ENCODE results near the gene GNAT3. TPM values are rescaled to one million over a fixed set of nuclear protein-coding genes. Genes with fewer than 3 reads are reported as not detected.

GNAT3 gene
- total RNA-seq, 1 experiment from 2014 or later: not detected

GRCh38 chr7:80508440-80508839 lies 3.4 kb downstream of the GNAT3 start:
- no peak for DNase-seq (ENCODE audit: low spot score)
- in situ Hi-C loops (cut with HindIII; ENCODE audit: low sequenced_read_pairs): no loop called here

GRCh38 chr7:80505900-80506500 lies 5.9 kb downstream of the GNAT3 start:
- DNase-seq (ENCODE audit: low spot score): no peak
- in situ Hi-C loops (cut with HindIII; ENCODE audit: low sequenced_read_pairs): no loop called here

GRCh38 chr7:80500325-80500724 lies 11.5 kb downstream of the GNAT3 start:
- in situ Hi-C loops (cut with HindIII; ENCODE audit: low sequenced_read_pairs): no loop called here
- DNase-seq (ENCODE audit: low spot score): no peak

GRCh38 chr7:80499350-80499953 lies 12.4 kb downstream of the GNAT3 start:
- no peak for DNase-seq (ENCODE audit: low spot score)

GRCh38 chr7:80498481-80499349 lies 13.1 kb downstream of the GNAT3 start:
- in situ Hi-C loops (cut with HindIII; ENCODE audit: low sequenced_read_pairs): no loop called here
- DNase-seq (ENCODE audit: low spot score): no peak

More at GRCh38 chr7:80499350-80499953, 12.4 kb downstream of the GNAT3 start:
- in situ Hi-C loops (cut with HindIII; ENCODE audit: low sequenced_read_pairs): no loop called here

GRCh38 chr7:80496586-80496985 lies 15.3 kb downstream of the GNAT3 start:
- in situ Hi-C loops (cut with HindIII; ENCODE audit: low sequenced_read_pairs): no loop called here
- no peak for DNase-seq (ENCODE audit: low spot score)

- DNase-seq (ENCODE audit: low spot score): no peak
- in situ Hi-C loops (cut with HindIII; ENCODE audit: low sequenced_read_pairs): no loop called here
Measured at GRCh38 chr7:80493121-80493849, 18.6 kb downstream of the GNAT3 start.

- no peak for DNase-seq (ENCODE audit: low spot score)
- in situ Hi-C loops (cut with HindIII; ENCODE audit: low sequenced_read_pairs): no loop called here
Measured at GRCh38 chr7:80491462-80491861, 20.4 kb downstream of the GNAT3 start.

GRCh38 chr7:80488851-80489370 lies 23.0 kb downstream of the GNAT3 start:
- no peak for DNase-seq (ENCODE audit: low spot score)
- in situ Hi-C loops (cut with HindIII; ENCODE audit: low sequenced_read_pairs): no loop called here

- no peak for DNase-seq (ENCODE audit: low spot score)
- in situ Hi-C loops (cut with HindIII; ENCODE audit: low sequenced_read_pairs): no loop called here
Measured at GRCh38 chr7:80488406-80488805, 23.5 kb downstream of the GNAT3 start.

- in situ Hi-C loops (cut with HindIII; ENCODE audit: low sequenced_read_pairs): no loop called here
- DNase-seq (ENCODE audit: low spot score): no peak
Measured at GRCh38 chr7:80485721-80486120, 26.1 kb downstream of the GNAT3 start.

GRCh38 chr7:80482950-80483349 lies 28.9 kb downstream of the GNAT3 start:
- in situ Hi-C loops (cut with HindIII; ENCODE audit: low sequenced_read_pairs): no loop called here

GRCh38 chr7:80481196-80481884 lies 30.5 kb downstream of the GNAT3 start:
- no peak for DNase-seq (ENCODE audit: low spot score)

More at GRCh38 chr7:80482950-80483349, 28.9 kb downstream of the GNAT3 start:
- DNase-seq (ENCODE audit: low spot score): no peak

GRCh38 chr7:80480566-80480965 lies 31.3 kb downstream of the GNAT3 start:
- DNase-seq (ENCODE audit: low spot score): no peak
- in situ Hi-C loops (cut with HindIII; ENCODE audit: low sequenced_read_pairs): no loop called here

More at GRCh38 chr7:80481196-80481884, 30.5 kb downstream of the GNAT3 start:
- in situ Hi-C loops (cut with HindIII; ENCODE audit: low sequenced_read_pairs): no loop called here

GRCh38 chr7:80478683-80479082 lies 33.2 kb downstream of the GNAT3 start:
- DNase-seq (ENCODE audit: low spot score): no peak
- in situ Hi-C loops (cut with HindIII; ENCODE audit: low sequenced_read_pairs): no loop called here

GRCh38 chr7:80476035-80476434 lies 35.8 kb downstream of the GNAT3 start:
- DNase-seq (ENCODE audit: low spot score): no peak
- in situ Hi-C loops (cut with HindIII; ENCODE audit: low sequenced_read_pairs): no loop called here

GRCh38 chr7:80475383-80475782 lies 36.5 kb downstream of the GNAT3 start:
- no peak for DNase-seq (ENCODE audit: low spot score)
- in situ Hi-C loops (cut with HindIII; ENCODE audit: low sequenced_read_pairs): no loop called here

GRCh38 chr7:80473751-80474150 lies 38.1 kb downstream of the GNAT3 start:
- in situ Hi-C loops (cut with HindIII; ENCODE audit: low sequenced_read_pairs): no loop called here
- no peak for DNase-seq (ENCODE audit: low spot score)
